Stomach smooth muscle (tissue), 2 donors: Measurements from ENCODE around the gene ZFX.

Experiments
- H3K27ac ChIP-seq: one replicate; pipeline ENCODE4 v1.7.0; 2013; ENCODE audit warnings: mild to moderate bottlenecking, low read length, inconsistent platforms
- H3K27me3 ChIP-seq, 2 donors: one replicate each; pipeline ENCODE4 v1.7.0; 2013; ENCODE audit warnings: low read length in 2 of 2; ENCODE audit not compliant: insufficient read depth in 2 of 2, control insufficient read depth in 1 of 2
- H3K36me3 ChIP-seq, 2 donors: one replicate each; pipeline ENCODE4 v1.7.0; 2013; ENCODE audit warnings: low read length in 2 of 2; ENCODE audit not compliant: control insufficient read depth in 2 of 2, insufficient read depth in 2 of 2
- H3K4me1 ChIP-seq: one replicate; pipeline ENCODE4 v1.7.0; 2013; ENCODE audit warnings: low read length; ENCODE audit not compliant: control insufficient read depth, insufficient read depth
- H3K4me3 ChIP-seq, 2 donors: one replicate each; pipeline ENCODE4 v1.7.0; 2013; ENCODE audit warnings: low read length in 2 of 2
- H3K9ac ChIP-seq, 2 donors: one replicate each; pipeline ENCODE4 v1.7.0; 2013; ENCODE audit warnings: low read length in 2 of 2, mild to moderate bottlenecking in 1 of 2
- H3K9me3 ChIP-seq, 2 donors: one replicate each; pipeline ENCODE4 v1.7.0; 2013; ENCODE audit warnings: low read length in 2 of 2; ENCODE audit not compliant: control insufficient read depth in 2 of 2
- donor health status: healthy.
- donor health status: Pancreatic carcinoma.

The ZFX gene

GRCh38 chrX:24173115-24173847, 23.8 kb downstream of the ZFX start:
- no peaks in the 10 kb centered on the region for H3K27me3 ChIP-seq
- no peak overlapping the region for H3K9ac ChIP-seq
- H3K36me3 ChIP-seq: peaks cover 0 to 10% of the 10 kb centered on the region in 2 donors
- H3K4me1 ChIP-seq: peaks cover 5% of the 10 kb centered on the region
- H3K27ac ChIP-seq: no peak overlapping the region
- no peak overlapping the region for H3K4me3 ChIP-seq
- H3K9me3 ChIP-seq: no peaks in the 10 kb centered on the region

GRCh38 chrX:24175276-24175675, 25.7 kb downstream of the ZFX start:
- Histone ChIP-seq H3K9me3 (no peaks in the 10 kb centered on the region), H3K27me3 (no peaks in the 10 kb centered on the region), H3K27ac (no peak overlapping the region), H3K4me1 (no peaks in the 10 kb centered on the region), H3K36me3 (peaks cover 5 to 19% of the 10 kb centered on the region in 2 donors), H3K4me3 (no peak overlapping the region), H3K9ac (no peak overlapping the region)

- H3K36me3 ChIP-seq: peaks cover 5 to 19% of the 10 kb centered on the region in 2 donors
Measured at GRCh38 chrX:24178441-24178840, 28.9 kb downstream of the ZFX start.

GRCh38 chrX:24184018-24184417, 34.5 kb downstream of the ZFX start:
- no peaks in the 10 kb centered on the region for H3K9me3 ChIP-seq
- no peak overlapping the region for H3K9ac ChIP-seq
- H3K4me3 ChIP-seq: no peak overlapping the region
- peaks cover 5 to 10% of the 10 kb centered on the region in 2 donors for H3K36me3 ChIP-seq
- no peaks in the 10 kb centered on the region for H3K27me3 ChIP-seq
- H3K27ac ChIP-seq: no peak overlapping the region
- no peaks in the 10 kb centered on the region for H3K4me1 ChIP-seq

More at GRCh38 chrX:24178441-24178840, 28.9 kb downstream of the ZFX start:
- Histone ChIP-seq H3K27ac (no peak overlapping the region), H3K9me3 (no peaks in the 10 kb centered on the region), H3K4me1 (no peaks in the 10 kb centered on the region), H3K4me3 (no peak overlapping the region), H3K27me3 (no peaks in the 10 kb centered on the region), H3K9ac (no peak overlapping the region)

- no peaks in the 10 kb centered on the region for H3K9me3 ChIP-seq
- H3K27me3 ChIP-seq: no peaks in the 10 kb centered on the region
- H3K4me1 ChIP-seq: no peaks in the 10 kb centered on the region
- peaks cover 0 to 2% of the 10 kb centered on the region in 2 donors for H3K36me3 ChIP-seq
- no peak overlapping the region for H3K4me3 ChIP-seq
- H3K27ac ChIP-seq: no peak overlapping the region
- no peak overlapping the region for H3K9ac ChIP-seq
Measured at GRCh38 chrX:24186483-24186882, 37.0 kb downstream of the ZFX start.

- Histone ChIP-seq H3K4me1 (no peaks in the 10 kb centered on the region), H3K27me3 (no peaks in the 10 kb centered on the region), H3K9me3 (no peaks in the 10 kb centered on the region), H3K27ac (no peak overlapping the region), H3K9ac (no peak overlapping the region), H3K36me3 (peaks cover 0 to 2% of the 10 kb centered on the region in 2 donors), H3K4me3 (no peak overlapping the region)
Measured at GRCh38 chrX:24186986-24187385, 37.5 kb downstream of the ZFX start.

GRCh38 chrX:24189490-24189889, 40.0 kb downstream of the ZFX start:
- Histone ChIP-seq H3K36me3 (no peaks in the 10 kb centered on the region), H3K9ac (no peak overlapping the region), H3K27me3 (no peaks in the 10 kb centered on the region), H3K4me3 (no peak overlapping the region), H3K4me1 (no peaks in the 10 kb centered on the region), H3K27ac (no peak overlapping the region), H3K9me3 (no peaks in the 10 kb centered on the region)

GRCh38 chrX:24190500-24191156, 41.1 kb downstream of the ZFX start:
- Histone ChIP-seq H3K36me3 (no peaks in the 10 kb centered on the region), H3K27ac (no peak overlapping the region), H3K9ac (no peak overlapping the region), H3K9me3 (no peaks in the 10 kb centered on the region), H3K27me3 (no peaks in the 10 kb centered on the region), H3K4me3 (no peak overlapping the region), H3K4me1 (no peaks in the 10 kb centered on the region)

GRCh38 chrX:24196509-24196908, 47.0 kb downstream of the ZFX start:
- Histone ChIP-seq H3K4me1 (no peaks in the 10 kb centered on the region), H3K27me3 (no peaks in the 10 kb centered on the region), H3K9me3 (no peaks in the 10 kb centered on the region), H3K4me3 (no peak overlapping the region), H3K9ac (no peak overlapping the region), H3K27ac (no peak overlapping the region), H3K36me3 (no peaks in the 10 kb centered on the region)

GRCh38 chrX:24198101-24198500, 48.6 kb downstream of the ZFX start:
- Histone ChIP-seq H3K4me3 (no peak overlapping the region), H3K4me1 (peaks cover 6% of the 10 kb centered on the region), H3K27me3 (no peaks in the 10 kb centered on the region), H3K9ac (no peak overlapping the region), H3K9me3 (no peaks in the 10 kb centered on the region), H3K27ac (no peak overlapping the region), H3K36me3 (peaks cover 0 to 1% of the 10 kb centered on the region in 2 donors)

- Histone ChIP-seq H3K9me3 (no peaks in the 10 kb centered on the region), H3K36me3 (peaks cover 2 to 4% of the 10 kb centered on the region in 2 donors), H3K4me1 (peaks cover 6% of the 10 kb centered on the region), H3K27me3 (no peaks in the 10 kb centered on the region), H3K9ac (no peak overlapping the region), H3K4me3 (no peak overlapping the region), H3K27ac (no peak overlapping the region)
Measured at GRCh38 chrX:24200133-24200532, 50.6 kb downstream of the ZFX start.
